Right hindlimb (tissue), 1 donor: ENCODE data around the gene ADAT2.

Experiments
- DNase-seq: peaks from one replicate; pipeline ENCODE4 v3.0.0-alpha.2; 2018

ADAT2 gene

GRCh38 chr6:143396497-143397226 is 53.8 kb downstream of the ADAT2 start:
- no peak for DNase-seq

DNA sequence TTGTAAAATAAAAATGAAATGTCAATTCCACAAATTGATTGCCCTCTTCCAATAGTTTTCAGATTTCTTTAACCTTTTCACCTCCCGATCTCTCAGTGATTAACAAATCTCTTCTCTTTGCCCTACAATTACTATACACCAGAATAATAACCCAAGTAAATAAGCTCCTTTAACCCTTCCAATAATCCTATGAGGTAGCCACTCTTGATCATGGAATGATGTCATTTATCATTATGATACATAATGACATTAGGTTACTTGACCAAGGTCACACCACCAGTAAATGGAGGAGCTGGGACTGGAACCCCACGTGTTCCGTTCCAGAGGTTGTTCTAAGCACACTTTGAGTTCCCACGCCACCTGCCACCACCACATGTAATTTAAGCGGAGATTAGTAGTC is 54.8 kb downstream of the ADAT2 start:
- DNase-seq = no peak

DNA sequence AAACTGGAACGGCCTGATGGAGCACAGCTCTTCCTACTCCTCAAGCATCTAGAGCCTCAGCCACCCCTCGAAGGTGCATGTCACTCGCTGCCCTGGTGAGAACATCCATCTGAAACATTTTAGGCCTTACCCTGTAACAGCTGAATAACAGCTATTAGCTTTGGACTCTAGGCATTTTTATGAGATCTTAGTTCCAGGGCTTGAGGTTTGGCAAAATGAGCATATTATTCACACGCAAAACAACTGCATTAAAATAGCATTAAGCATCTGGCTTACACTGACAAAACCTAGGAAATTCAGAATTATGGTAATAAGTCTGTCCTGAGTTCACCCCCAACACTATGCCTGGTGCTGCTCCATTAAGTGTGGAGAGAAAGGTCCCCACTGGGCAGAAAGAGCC is 56.1 kb downstream of the ADAT2 start:
- no peak for DNase-seq

GRCh38 chr6:143390278-143390677 is 60.2 kb downstream of the ADAT2 start:
- DNase-seq = no peak

DNA sequence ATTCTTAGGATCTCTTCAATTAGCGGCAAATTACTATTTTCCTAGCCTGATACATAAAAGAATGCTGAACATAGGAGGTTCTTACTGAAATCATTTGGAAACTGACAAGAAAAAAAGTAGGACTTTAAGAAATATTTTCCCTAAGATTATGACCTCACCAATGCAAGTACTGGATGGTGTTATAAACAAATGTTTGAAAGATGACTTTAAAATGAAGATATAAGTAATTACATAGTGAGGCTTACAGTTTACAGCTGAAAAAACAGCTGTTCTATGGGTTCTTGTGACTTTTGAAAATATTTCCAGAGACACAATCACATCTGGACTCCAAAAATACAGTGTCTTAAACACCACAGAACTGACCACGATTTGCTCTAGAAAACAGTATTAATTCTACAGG is 64.9 kb downstream of the ADAT2 start:
- no peak for DNase-seq

GRCh38 chr6:143376861-143377260 is 73.6 kb downstream of the ADAT2 start:
- DNase-seq = no peak

- no peak for DNase-seq
These were observed 74.1 kb downstream of the ADAT2 start for GRCh38 chr6:143376375-143376774.

GRCh38 chr6:143375022-143375585 is 75.4 kb downstream of the ADAT2 start:
- DNase-seq = no peak

DNA sequence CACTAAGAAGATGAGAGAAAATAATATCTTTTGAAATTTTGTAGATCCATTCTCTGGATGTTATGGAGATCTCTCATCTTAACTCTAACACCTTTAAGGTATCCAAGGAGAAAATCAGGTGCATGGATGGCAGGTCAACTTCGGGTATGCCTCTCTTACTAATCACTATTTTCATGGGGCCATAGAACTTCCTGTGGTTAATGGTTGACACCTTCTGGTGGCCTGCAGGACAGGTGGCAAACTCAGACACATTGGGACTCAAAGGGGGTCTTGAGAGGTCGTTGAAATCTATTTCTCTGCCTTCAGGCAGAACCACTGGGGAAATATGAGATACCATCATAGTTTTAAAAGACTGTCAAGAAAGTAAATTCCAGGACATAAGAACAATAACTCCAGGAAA is 76.5 kb downstream of the ADAT2 start:
- DNase-seq = no peak
